Cerebellar nuclear complex (tissue), 1 donor: ENCODE data around the gene ZFYVE28.

Experiments used
- DNase-seq, 2 experiments: peaks; one replicate each; lab custom pipeline; 2025; lab: John Stamatoyannopoulos, UW

ZFYVE28 gene

DNA sequence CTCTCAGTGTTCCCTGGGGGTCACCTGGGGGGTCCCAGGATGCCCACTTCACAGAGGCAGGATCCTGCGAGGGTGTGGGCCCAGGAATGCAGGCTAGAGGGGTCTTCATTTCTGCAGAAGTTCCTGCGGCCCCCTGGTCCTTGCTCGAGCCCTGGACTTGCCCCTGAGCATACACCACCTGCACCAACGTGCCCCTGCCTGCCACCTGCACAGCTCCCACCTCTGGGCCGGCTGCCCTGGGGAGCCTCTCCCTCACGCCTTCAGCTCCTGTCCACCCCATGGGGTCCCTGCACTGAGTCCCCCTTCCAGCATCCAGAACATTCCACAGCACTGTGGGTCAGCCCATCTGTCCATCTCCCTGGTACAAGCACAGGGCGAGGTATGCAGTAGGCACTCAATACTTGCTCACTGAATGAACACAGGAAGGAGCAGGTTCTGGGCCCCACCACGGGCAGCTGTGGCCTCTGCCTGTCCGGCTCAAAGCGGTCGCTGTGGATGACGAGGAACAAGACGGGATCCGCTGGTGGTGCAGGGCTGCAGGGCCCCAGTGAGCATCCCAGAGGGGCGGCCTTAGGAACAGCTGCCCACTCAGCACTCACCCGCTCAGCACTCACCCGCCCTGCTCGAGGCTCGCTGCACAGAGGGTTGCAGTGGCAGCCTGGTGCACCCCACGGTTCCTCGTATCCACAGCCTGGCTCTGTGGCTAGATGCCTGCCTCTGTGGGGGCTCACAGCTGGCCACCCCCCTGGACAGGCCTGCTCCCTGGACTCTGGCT lies 86.1 kb downstream of the ZFYVE28 start:
- DNase-seq = no peak

DNA sequence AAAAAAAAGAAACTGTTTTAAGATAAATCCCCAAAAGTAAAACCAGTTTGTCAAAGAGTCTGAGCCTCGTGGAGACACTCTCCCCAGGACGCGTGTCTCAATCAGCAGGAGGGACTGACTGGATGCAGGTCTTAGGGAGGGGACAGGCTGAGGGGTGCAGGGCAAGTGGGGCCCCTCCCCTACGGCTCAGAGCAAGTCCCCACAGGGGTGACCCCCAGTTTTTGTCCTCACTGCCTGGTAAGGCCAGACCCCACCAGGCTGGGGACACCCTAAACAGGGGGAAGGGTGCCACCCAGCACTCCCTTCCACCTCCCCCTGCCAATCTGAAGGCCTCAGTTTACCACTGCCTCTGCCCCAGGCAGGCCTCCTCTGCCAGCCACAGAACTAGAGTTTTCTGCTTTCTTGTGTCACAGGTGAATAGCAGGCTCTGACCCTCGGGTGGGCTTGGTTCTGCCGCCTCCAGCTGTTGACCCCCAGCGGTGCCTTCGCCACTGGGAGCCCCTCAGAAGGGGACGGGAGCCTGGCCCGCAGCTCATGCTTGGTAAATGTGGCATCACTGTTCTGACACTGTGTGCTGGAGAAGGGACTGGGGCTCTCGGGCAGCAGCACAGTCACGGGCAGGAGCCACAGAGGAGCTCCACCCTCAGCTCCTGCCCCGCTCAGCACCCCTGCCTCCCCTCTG lies 86.8 kb downstream of the ZFYVE28 start:
- no peak for DNase-seq

DNA sequence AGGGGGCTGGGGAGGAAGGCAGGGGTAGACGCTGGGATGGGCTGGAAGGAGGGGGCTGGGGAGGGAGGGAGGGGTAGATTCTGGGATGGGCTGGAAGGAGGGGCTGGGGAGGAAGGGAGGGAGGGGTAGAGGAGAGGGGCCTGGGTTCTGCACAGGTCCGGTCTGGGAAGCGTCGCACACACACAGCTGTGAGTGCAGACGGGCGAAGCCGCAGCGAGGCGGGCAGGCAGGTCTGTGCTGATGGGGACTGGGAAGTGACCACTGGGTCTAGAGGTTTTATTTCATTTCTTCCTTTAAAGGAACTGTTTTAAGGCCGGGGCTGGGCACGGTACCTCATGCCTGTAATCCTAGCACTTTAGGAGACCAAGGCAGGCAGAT lies 87.4 kb downstream of the ZFYVE28 start:
- DNase-seq = no peak

DNA sequence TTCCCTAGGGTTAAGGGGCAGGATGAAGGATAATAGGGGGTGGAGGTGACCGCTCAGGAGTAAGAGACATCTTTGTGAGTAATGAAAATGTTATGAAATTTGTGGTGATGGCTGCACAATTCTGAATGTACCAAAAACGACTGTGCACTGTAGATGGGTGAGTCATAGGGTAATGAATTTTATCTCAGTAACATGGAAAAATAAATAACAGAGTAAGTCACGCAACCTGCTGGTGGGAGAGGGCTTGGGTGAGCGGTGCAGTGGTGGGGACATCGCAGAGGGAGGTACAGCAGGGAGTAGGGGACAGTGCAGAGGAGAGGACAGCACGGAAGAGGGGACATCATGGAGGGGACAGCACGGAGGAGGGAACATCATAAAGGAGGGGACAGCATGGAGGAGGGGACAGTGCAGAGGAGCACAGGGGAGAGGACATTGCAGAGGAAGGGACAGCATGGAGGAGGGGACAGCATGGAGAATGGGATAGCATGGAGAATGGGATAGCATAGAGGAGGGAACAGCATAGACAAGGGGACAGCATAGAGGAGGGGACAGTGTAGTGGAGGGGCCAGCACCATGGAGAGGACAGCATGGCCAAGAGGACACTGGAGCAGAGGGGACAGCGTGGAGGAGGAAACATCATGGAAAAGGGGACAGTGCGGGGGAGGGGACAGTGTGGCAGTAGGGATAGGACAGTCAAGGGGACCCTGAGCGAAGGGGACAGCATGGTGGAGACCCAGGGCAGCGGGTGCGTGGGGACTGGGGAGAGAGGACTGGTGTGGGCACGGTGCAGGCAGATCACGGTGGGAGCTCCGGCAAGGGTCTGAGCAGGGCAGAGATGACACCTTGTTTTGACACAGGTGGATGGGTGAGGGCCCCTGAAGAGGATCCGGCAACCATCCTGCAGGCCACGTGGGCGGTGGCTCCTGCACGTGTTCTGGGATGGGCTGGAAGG lies 88.1 kb downstream of the ZFYVE28 start:
- no peak for DNase-seq

DNA sequence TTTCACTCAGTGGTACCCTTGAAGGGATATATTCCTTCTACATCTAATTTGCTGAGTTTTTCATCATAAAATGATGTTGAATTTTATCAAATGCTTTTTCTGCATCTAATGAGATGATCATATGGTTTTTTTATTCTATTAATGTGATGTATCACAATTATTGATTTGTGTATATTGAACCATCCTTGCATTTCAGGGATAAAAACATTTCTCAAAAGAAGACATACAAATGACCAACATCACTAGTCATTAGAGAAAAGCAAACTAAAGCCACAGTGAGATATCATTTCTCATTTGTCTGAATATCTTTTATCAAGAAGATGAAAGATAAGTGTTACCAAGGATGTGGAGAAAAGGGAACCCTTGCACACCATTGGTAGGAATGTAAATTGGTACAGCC lies 90.9 kb downstream of the ZFYVE28 start:
- no peak for DNase-seq

DNA sequence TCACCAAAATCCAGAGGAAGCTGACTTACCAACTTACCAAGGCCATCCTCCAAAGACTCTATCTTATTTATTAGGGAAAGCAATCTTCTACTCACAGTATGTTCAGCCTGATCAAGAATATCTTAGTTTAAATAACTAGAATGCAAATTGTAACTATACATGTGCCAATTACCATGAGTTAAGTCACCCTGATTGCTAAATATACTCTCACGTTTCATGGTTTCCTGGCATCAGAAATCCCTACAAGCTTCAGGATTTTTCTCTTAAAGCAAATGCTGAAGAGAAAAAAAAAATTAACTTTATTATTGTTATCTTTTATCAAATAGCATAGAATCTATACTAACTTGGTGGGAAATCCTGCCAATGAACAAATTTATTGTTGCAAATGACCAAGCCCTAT lies 93.6 kb downstream of the ZFYVE28 start:
- no peak for DNase-seq

DNA sequence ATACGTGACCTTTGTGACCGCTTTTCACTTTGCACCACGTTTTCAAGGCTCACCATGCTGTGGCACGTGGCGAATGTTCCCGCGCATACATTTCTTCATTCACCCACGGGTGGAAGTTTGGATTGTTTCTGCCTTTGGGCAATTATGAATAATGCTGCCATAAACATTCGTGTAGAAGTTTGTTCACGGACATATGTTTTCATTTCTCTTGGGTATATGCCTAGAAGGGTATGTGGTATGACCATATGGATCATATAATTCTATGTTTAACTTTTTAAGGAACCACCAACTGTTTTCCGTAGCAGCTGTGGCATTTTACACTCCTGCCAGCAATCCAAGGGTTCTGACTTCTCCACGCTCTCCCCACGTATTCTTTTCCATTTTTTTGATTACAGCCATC lies 95.6 kb downstream of the ZFYVE28 start:
- DNase-seq = no peak

DNA sequence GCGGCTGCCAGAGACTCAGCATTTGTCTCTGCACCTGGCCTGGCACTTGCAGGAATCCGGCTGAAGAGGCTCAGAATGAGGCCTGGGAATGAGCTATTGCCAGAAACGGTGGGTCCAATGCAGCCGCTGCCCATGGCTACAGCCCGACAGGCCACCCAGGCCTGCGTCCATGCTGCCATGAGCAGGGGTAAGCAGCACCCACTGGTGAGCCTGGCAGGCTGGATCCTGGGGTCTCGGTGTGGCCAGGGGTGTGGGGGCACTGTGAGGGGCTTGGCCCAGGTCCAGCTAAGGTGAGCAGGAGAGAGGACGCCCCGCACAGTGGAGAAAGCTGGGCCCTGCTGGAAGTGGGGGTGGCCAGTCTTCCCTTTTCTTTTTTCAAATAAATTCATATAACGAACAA lies 96.2 kb downstream of the ZFYVE28 start:
- no peak for DNase-seq

DNA sequence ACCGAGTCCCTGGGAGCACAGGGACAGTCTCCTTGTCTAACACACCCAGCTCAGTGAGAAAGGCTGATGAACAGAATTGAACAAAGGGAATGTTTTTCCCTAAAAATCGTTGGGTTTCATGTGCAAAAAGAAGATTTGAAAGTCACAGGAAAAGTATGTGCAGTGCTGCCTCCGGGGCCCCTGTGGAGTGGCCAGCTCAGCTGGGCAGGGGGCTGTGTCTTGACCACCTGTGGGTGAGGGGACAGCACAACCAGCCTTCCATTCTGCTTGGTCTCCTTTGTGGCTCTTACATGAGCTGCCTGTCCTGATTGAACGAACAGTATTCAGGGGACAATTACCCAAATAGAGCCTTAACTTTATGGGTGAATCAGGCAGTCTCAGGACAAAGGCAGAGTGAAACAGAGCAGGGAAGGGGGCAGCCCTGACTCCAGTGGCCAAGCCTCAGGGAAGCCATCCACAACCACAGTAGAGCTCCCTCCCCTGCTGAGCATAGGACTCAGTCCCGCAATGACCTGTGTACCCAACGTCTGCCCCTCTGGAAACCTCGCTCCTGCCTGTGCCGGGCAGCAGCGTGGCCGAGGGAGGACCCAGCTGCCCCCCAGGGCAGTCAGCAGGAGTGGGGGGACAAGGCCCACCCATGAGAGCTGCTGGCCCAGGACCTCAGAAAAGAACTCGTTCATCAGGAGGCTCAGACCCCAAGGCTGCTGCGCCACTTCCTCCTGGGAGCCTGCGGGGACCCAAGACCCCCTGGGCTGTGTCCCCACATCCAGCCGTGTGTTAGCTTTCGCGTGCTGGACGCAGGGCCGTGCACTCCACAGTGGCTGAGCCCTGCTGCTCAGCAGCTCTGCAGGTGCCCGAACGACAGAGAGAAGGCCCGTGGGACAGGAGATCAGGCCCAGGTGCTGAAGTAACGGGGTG lies 96.9 kb downstream of the ZFYVE28 start:
- no peak for DNase-seq

DNA sequence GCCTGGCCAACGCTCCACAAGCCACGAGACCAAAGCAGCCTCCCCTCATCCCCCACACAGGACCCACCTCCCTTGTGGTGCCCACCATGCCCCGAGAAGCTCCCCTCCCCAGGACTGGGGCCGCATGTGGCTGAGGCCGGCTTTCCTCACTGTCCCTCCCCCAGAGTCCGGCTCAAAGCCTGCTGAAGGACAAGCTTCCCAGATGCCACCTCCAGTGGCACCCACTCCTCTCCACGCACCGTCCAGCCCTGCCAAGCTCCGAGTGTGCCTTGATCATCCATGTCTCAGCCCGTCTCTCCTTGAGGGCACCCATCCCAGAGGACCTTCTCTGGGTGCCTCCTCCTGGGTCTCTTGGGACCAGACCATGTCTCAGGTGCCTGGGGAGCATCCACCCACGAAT lies 97.7 kb downstream of the ZFYVE28 start:
- no peak for DNase-seq

DNA sequence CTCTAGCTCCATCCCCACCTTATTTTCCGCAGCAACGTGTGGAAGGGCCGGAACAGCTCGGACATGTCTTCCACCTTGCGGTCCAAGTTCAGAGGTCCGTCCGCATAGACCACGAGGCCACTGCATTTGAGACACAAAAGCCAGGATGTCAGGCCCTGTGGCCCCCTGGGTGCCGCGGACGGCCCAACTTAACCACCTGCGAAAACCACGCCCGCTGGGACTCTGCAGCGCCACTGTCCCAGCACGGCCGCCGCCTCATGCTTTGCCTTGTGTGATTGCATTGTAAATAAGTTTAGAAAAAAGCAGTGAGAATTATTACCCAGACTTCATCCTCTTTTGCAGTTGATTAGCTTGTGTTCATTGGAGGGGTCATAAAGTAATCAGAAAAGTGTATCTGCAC lies 98.3 kb downstream of the ZFYVE28 start:
- DNase-seq = no peak

DNA sequence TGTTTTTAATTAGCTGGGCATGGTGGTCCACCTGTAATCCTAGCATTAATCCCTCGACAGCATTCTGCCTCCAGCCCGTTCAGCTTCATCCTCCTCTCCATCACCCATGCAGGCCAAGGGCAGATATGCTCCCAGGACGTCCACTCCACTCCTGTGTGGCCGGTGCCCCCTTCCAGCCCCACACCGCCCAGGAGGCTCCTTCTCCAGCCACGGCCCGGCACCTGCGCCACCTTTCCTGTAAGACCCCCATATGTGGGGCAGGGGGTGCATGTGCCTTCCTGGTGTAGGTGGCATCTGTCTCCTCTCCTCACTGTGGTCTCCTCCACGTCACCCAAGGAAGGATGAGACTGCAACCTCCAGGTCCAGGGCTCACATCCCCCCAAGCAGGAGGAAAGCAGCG lies 99.6 kb downstream of the ZFYVE28 start:
- no peak for DNase-seq

DNA sequence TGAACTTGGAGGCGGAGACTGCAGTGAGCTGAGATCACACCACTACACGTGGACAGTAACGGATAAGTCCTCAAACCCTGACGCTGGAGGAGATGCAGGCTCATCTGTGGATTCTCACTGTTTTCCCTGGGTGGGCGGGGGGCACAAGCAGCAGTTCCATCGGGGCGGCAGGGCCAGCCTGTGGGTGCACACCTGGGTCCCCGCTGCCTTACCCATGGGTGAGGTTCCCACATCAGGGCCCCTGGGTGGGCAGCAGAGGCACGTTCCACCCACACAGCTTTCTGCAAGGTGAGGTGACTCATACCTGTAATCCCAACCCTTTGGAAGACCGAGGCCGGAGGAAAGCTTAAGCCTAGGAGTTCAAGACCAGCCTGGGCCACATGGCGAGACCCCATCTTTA lies 100.0 kb downstream of the ZFYVE28 start:
- DNase-seq = no peak

DNA sequence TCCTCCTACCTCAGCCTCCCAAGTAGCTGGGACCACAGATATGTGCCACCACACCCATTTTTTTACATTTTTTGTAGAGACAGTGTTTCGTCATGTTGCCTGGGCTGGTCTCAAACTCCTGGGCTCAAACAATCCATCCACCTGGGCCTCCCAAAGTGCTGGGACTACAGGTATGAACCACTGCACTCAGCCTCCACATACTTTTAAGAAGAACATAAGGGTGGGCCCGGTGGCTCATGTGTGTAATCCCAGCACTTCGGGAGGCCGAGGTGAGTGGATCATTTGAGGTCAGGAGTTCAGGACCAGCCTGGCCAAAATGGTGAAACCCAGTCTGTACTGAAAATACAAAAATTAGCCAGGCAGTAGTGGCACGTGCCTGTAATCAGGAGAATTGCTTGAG lies 105.1 kb downstream of the ZFYVE28 start:
- no peak for DNase-seq

DNA sequence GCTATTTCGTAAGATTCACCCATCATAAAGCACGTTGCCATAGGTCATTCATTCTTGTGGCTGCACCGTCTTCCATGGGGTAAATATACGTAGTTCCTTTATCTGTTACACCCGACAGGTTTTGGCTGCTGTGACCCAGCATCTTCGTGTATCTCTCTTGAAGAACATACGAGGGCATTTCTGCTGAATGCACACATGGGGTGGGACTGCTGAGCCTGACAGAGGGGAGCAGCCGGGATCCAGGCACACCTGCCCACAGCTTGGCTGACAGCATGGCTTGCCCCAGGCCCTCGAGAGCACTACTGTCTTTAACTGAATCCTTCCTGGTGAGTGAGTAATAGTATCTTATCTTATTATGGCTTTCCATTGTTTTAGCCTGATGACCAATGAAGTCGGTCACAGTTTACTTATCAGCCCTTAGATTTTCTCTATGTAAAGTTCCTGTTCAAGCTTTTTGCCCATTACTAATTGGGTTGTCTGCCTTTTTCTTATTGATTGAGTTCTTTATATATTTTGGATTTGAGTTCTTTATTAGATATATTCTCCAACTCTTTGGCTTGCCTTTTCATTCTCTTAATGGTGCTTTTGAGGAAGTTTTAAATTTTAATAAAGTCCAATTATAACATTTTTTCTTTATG lies 111.6 kb downstream of the ZFYVE28 start:
- no peak for DNase-seq

DNA sequence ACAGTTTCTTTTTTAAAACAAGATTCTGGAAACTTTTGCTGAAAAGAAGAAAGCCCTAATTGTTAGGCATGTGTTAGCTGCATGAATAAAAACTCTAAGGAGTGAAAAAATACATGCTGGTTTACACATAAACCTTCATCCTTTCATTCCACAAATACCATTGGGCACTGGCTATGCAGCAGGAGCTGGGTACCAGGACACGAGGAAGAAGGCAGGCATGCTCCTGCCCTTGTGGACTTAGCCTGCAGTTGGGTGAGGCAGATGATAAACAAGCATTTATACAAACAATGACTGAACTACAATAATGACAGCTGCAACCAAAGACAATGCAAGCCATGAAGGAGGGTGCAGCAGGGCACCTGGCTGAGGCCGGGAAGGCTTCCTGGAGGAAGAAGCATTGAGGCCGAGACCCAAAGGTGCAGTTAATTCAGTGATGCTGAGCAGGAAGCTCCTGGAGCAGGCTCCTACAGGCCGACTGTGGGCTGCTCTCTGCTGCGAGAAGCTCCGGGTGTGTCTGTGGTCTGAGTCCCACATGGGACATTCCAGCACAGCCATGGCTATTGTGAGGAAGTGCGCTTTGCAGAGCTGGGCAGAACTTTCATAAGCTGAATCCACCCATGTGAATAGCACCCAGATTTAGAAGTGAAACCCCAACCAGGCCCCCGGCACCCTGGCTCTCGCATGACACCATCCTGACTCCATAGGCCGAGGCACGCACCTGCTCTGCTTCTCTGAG lies 112.5 kb downstream of the ZFYVE28 start:
- DNase-seq = no peak

DNA sequence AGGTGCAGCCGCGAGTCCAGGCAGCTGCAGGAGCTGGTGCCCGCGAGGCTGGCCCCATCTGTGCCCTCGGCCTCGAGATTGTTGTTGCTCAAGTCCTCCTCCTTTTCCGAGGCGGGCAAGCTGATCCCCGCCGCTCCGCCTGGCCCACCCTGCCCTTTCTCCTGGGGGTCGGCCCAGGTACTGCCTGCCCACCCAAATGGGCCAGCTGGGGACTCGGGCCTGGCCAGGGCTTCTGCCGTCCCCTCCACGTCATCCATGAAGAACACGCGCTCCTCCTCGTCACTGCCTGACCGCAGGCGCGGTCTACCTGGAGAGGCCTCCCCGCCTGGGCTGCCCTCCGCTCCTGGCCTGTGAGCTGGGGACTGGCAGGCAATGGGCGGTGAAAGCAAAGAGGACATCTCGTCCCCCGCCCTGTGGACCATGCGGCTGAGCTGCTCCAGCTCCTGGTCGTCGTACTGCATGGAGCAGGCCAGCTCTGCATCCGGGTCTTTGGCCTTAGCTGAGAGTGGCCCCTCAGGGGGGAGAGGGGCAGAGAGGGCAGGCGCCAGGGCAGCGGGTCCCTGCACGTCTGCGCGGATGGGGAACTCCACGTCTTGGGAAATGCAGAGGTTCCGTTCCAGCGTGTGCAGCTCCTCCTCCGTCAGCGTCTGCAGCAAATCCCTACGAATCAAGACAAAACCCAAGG lies 113.4 kb downstream of the ZFYVE28 start:
- DNase-seq = no peak

DNA sequence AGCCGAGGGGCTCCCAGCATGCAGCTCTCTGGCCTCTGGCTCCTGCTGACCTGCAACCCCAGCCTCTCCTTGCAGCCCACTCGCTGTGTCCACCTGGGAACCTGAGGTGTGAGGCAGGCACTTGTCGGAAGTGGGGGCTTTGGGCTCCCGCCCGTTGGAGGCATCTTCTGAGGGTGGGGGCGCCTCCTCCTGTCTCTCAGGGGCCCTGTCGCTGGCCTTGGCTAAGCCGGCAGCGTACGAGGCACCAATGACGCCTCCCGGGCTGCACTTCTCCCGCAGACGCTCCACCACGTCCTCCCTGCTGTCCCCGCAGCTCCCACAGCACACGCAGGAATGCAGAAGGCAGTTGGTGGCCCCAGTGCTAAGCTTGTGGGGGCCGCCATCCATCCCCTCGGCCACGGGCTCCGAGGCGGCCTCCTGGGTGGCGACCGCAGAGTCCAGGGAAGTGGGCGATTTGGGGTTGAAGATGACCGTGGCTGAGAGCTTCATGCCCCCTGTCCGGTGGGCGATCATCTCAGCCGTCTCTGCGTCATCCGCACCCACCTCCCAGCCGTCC lies 114.0 kb downstream of the ZFYVE28 start:
- DNase-seq = no peak

DNA sequence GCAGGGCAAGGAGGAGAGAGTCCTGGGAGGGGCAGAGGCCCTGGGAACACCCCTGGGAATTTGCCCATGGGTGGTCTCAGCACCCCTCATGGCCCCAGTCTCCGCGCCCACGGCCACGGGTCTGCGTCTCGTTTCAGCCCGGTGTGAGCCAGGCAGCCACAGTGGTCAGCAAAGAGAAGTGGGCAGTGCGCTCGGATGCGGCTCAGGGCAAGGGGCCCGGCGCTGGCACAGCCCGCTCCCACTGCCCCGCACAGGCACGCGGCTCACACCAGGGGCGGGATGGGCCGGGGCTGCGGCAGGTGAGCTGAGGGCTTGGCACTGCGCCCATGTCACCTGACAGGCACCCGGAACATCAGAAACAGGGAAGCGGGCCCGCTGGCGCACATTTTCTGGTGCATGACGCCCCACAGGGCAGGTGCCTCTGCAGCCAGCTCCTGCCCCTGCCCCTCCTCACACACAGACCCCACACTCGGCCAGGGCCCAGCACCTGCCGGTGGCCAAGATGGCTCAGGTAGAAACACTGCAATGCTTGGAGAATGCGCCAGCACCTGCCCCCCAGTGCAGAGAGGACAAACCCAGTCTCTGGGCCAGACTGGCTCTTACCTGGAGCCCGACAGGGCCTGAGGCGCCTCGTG lies 114.6 kb downstream of the ZFYVE28 start:
- DNase-seq = no peak
